Measurements from ENCODE around the gene XYLT2. TPM values are rescaled to one million over a fixed set of nuclear protein-coding genes. Genes with fewer than 3 reads are reported as not detected.

The XYLT2 gene
- polyA plus RNA-seq, 3 donors, result 4.4 to 10.2 (median 4.4) TPM

- Mint-ChIP-seq H3K27ac (no peak overlapping the region), H3K36me3 (peaks cover 51 to 61% of the 10 kb centered on the region in 2 donors), H3K9me3 (peaks cover 0 to 2% (median 0%) of the 10 kb centered on the region in 7 donors), H3K27me3 (ENCODE audit: low read depth in 3 of 3) (no peaks in the 10 kb centered on the region), H3K4me1 (peaks cover 10% of the 10 kb centered on the region), H3K4me3 (no peak overlapping the region)
- Histone ChIP-seq H3K4me3 (replicated peaks in 1 of 3; ENCODE audit: low read depth in 2 of 3, low read length in 3 of 3) (no peak overlapping the region), H3K4me1 (ENCODE audit: control insufficient read depth in 1 of 2, insufficient read depth in 2 of 2, low read length in 2 of 2) (peaks cover 4% of the 10 kb centered on the region in 2 donors), H3K9ac (ENCODE audit: insufficient read depth, low read length, poor library complexity, severe bottlenecking) (no peak overlapping the region), H3K27ac (ENCODE audit: low read depth in 1 of 2, low read length in 2 of 2) (no peak overlapping the region), H2AFZ (ENCODE audit: insufficient read depth, low read depth, low read length, poor library complexity, severe bottlenecking) (no peak overlapping the region), H3K79me2 (ENCODE audit: insufficient read depth, low read length) (no peaks in the 10 kb centered on the region), H3K4me2 (replicated peaks; ENCODE audit: extremely low read depth, low read length, poor library complexity, severe bottlenecking) (no peak overlapping the region), H3K9me3 (replicated peaks in 1 of 2; ENCODE audit: control insufficient read depth in 1 of 2, insufficient read depth in 1 of 2, low read length in 2 of 2) (no peaks in the 10 kb centered on the region), H4K20me1 (ENCODE audit: insufficient read depth, low read length) (peaks cover 12% of the 10 kb centered on the region), H3K27me3 (ENCODE audit: control insufficient read depth in 2 of 2, insufficient read depth in 2 of 2, low read length in 2 of 2) (no peaks in the 10 kb centered on the region), H3K36me3 (replicated peaks in 1 of 2; ENCODE audit: control insufficient read depth in 1 of 2, insufficient read depth in 2 of 2, low read length in 2 of 2) (peaks cover 53 to 64% of the 10 kb centered on the region in 2 donors)
- 80% methylated on average over 2 of the region's 7 CpGs for WGBS (ENCODE audit: insufficient coverage)
- DNase-seq, result no peak
- intact Hi-C loops (cut with micrococcal nuclease), result no loop called here
- TF ChIP-seq CTCF (IDR thresholded peaks at IDR 0.05), result no peak
These were observed 16.7 kb downstream of the XYLT2 start for GRCh38 chr17:50362661-50363060.

GRCh38 chr17:50363217-50364060, 17.5 kb downstream of the XYLT2 start:
- H3K9me3 Mint-ChIP-seq, result peaks cover 0 to 2% (median 0%) of the 10 kb centered on the region in 7 donors
- Histone ChIP-seq H3K27me3 (ENCODE audit: control insufficient read depth in 2 of 2, insufficient read depth in 2 of 2, low read length in 2 of 2) (no peaks in the 10 kb centered on the region), H3K4me1 (ENCODE audit: control insufficient read depth in 1 of 2, insufficient read depth in 2 of 2, low read length in 2 of 2) (peaks cover 4% of the 10 kb centered on the region in 2 donors), H3K36me3 (replicated peaks in 1 of 2; ENCODE audit: control insufficient read depth in 1 of 2, insufficient read depth in 2 of 2, low read length in 2 of 2) (peaks cover 53 to 64% of the 10 kb centered on the region in 2 donors), H2AFZ (ENCODE audit: insufficient read depth, low read depth, low read length, poor library complexity, severe bottlenecking) (no peak overlapping the region), H3K4me3 (replicated peaks in 1 of 3; ENCODE audit: low read depth in 2 of 3, low read length in 3 of 3) (no peak overlapping the region), H3K79me2 (ENCODE audit: insufficient read depth, low read length) (no peaks in the 10 kb centered on the region), H3K9me3 (replicated peaks in 1 of 2; ENCODE audit: control insufficient read depth in 1 of 2, insufficient read depth in 1 of 2, low read length in 2 of 2) (no peaks in the 10 kb centered on the region), H3K4me2 (replicated peaks; ENCODE audit: extremely low read depth, low read length, poor library complexity, severe bottlenecking) (no peak overlapping the region), H3K9ac (ENCODE audit: insufficient read depth, low read length, poor library complexity, severe bottlenecking) (no peak overlapping the region), H4K20me1 (ENCODE audit: insufficient read depth, low read length) (peaks cover 12% of the 10 kb centered on the region), H3K27ac (ENCODE audit: low read depth in 1 of 2, low read length in 2 of 2) (no peak overlapping the region)
- no peak for DNase-seq
- peak overlapping the region in 3 of 7 donors; percentile 41 to 60 (median 41) for H3K27ac Mint-ChIP-seq
- WGBS (ENCODE audit: insufficient coverage), result 81% methylated on average over 8 of the region's 8 CpGs
- TF ChIP-seq CTCF (IDR thresholded peaks at IDR 0.05), result no peak
- peaks cover 10% of the 10 kb centered on the region for H3K4me1 Mint-ChIP-seq
- no peaks in the 10 kb centered on the region for H3K27me3 Mint-ChIP-seq (ENCODE audit: low read depth in 3 of 3)
- intact Hi-C loops (cut with micrococcal nuclease), result no loop called here
- peaks cover 51 to 61% of the 10 kb centered on the region in 2 donors for H3K36me3 Mint-ChIP-seq
- no peak overlapping the region for H3K4me3 Mint-ChIP-seq
